GM12872 (cell line): ENCODE measurements around the gene QDPR.

ENCODE experiments used
- CTCF ChIP-seq: IDR thresholded peaks from 3 replicates; pipeline ENCODE4 v1.5.1; 2011; ENCODE audit warnings: low read depth, mild to moderate bottlenecking, low read length, moderate library complexity; ENCODE audit not compliant: insufficient read depth

The QDPR gene

GRCh38 chr4:17489123-17489522 lies 22.8 kb downstream of the QDPR start:
- no peak for TF ChIP-seq CTCF

DNA sequence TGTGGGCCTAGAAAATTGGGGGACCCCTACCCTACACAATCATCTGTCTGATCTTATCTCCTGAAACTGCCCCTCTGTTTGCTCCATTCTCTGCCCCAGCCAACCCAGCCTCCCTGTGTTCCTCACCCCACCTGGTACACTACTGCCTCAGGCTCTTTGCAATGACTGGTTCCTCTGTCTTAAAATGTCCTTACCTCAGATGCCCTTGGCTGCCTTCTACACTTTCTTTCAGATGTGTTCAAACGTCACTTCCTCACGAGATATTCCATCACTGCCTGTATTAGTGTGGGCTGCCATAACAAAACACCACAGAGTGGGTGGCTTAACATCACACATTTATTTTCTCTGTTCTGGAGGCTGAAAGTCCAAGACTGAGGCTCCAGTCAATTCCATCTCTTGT lies 29.2 kb downstream of the QDPR start:
- TF ChIP-seq CTCF: no peak

DNA sequence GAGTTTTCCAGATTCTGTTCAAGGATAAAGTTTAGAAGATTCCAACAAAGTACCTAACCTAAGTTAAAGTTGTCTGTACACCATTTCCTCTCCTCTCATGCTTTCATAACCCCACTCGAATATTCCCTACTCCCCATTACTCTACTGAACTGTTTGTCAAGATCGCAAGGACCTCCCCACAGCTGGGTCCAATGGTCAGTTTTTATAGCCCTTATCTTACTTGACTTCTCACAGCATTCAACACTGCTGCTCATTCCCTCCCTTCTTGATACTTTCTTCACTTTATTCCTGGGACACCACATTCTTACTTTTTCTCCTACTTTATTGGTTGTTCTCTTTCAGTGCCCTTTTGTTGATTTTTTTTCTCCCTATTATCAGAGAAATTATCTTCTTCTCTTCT lies 30.9 kb downstream of the QDPR start:
- TF ChIP-seq CTCF: no peak

GRCh38 chr4:17480210-17480927 lies 31.5 kb downstream of the QDPR start:
- no peak for TF ChIP-seq CTCF

GRCh38 chr4:17477774-17478472 lies 34.0 kb downstream of the QDPR start:
- TF ChIP-seq CTCF: no peak

DNA sequence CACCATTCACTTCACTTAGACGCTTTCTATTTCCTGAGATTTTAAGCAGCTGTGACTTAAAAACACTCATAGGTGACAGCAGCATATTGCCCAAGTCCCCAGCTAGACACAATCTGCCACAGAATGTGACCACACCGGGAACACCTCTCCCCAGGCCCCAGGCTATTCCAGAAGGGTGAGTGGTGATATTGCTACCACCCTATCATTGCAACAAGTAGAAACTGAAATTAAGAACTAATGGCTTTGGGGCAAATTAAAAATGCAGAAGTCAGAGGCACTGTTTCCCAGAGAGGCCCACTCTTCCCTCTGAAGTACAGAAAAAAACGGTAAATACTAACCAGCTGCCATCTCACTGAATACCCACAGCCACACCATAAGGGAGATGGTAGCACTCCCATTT lies 35.0 kb downstream of the QDPR start:
- no peak for TF ChIP-seq CTCF

GRCh38 chr4:17475481-17475880 lies 36.4 kb downstream of the QDPR start:
- TF ChIP-seq CTCF: no peak
